ENCODE measurements around the gene ARHGEF2.
A peak's percentile ranks its signal among the peaks of the same experiment; 100 is the strongest.

Gene ARHGEF2

GRCh38 chr1:155947292-155947691, 31.1 kb downstream of the ARHGEF2 start:
- Mint-ChIP-seq H3K9me3 (no peaks in the 10 kb centered on the region), H3K4me1 (ENCODE audit: low read depth) (peaks cover 75% of the 10 kb centered on the region), H3K27ac (peak overlapping the region; percentile 93), H3K4me3 (peak overlapping the region; percentile 67), H3K27me3 (no peaks in the 10 kb centered on the region), H3K36me3 (ENCODE audit: low read depth) (peaks cover 50% of the 10 kb centered on the region)

GRCh38 chr1:155946633-155947219, 31.6 kb downstream of the ARHGEF2 start:
- Mint-ChIP-seq H3K4me1 (ENCODE audit: low read depth) (peaks cover 75% of the 10 kb centered on the region), H3K27ac (peak overlapping the region; percentile 93), H3K36me3 (ENCODE audit: low read depth) (peaks cover 44% of the 10 kb centered on the region), H3K4me3 (peak overlapping the region; percentile 67), H3K9me3 (no peaks in the 10 kb centered on the region), H3K27me3 (no peaks in the 10 kb centered on the region)

- Mint-ChIP-seq H3K36me3 (ENCODE audit: low read depth) (peaks cover 28% of the 10 kb centered on the region), H3K4me1 (ENCODE audit: low read depth) (peaks cover 91% of the 10 kb centered on the region)
Observed at GRCh38 chr1:155944444-155944799, 33.9 kb downstream of the ARHGEF2 start.

GRCh38 chr1:155942578-155943141, 35.7 kb downstream of the ARHGEF2 start:
- Mint-ChIP-seq H3K4me3 (no peak overlapping the region), H3K9me3 (no peaks in the 10 kb centered on the region), H3K27ac (peak overlapping the region; percentile 55), H3K4me1 (ENCODE audit: low read depth) (peaks cover 96% of the 10 kb centered on the region), H3K27me3 (no peaks in the 10 kb centered on the region), H3K36me3 (ENCODE audit: low read depth) (peaks cover 21% of the 10 kb centered on the region)

More at GRCh38 chr1:155944444-155944799, 33.9 kb downstream of the ARHGEF2 start:
- no peaks in the 10 kb centered on the region for H3K27me3 Mint-ChIP-seq
- H3K9me3 Mint-ChIP-seq = no peaks in the 10 kb centered on the region
- no peak overlapping the region for H3K4me3 Mint-ChIP-seq
- peak overlapping the region; percentile 77 for H3K27ac Mint-ChIP-seq

GRCh38 chr1:155941845-155942531, 36.4 kb downstream of the ARHGEF2 start:
- H3K4me3 Mint-ChIP-seq = no peak overlapping the region
- no peaks in the 10 kb centered on the region for H3K9me3 Mint-ChIP-seq
- no peaks in the 10 kb centered on the region for H3K27me3 Mint-ChIP-seq
- H3K36me3 Mint-ChIP-seq (ENCODE audit: low read depth) = peaks cover 18% of the 10 kb centered on the region
- H3K27ac Mint-ChIP-seq = peak overlapping the region; percentile 40
- H3K4me1 Mint-ChIP-seq (ENCODE audit: low read depth) = peaks cover 90% of the 10 kb centered on the region

GRCh38 chr1:155940993-155941844, 37.1 kb downstream of the ARHGEF2 start, which contains the start of gene RXFP4:
Gene RXFP4, plus strand, starts transcription at chr1:155941638. Its CDS starts 72 bp downstream, at chr1:155941710.
- H3K27me3 Mint-ChIP-seq = no peaks in the 10 kb centered on the region
- peak within 1 kb of the TSS; percentile 80 for H3K27ac Mint-ChIP-seq
- H3K4me3 Mint-ChIP-seq = peak within 1 kb of the TSS; percentile 1
- peaks cover 84% of the 10 kb centered on the region for H3K4me1 Mint-ChIP-seq (ENCODE audit: low read depth)
- no peaks in the 10 kb centered on the region for H3K9me3 Mint-ChIP-seq
- peaks cover 10% of the 10 kb centered on the region for H3K36me3 Mint-ChIP-seq (ENCODE audit: low read depth)

GRCh38 chr1:155940482-155940992, 37.8 kb downstream of the ARHGEF2 start:
- H3K4me1 Mint-ChIP-seq (ENCODE audit: low read depth) = peaks cover 82% of the 10 kb centered on the region
- peak overlapping the region; percentile 1 for H3K4me3 Mint-ChIP-seq
- peak overlapping the region; percentile 80 for H3K27ac Mint-ChIP-seq
- peaks cover 6% of the 10 kb centered on the region for H3K36me3 Mint-ChIP-seq (ENCODE audit: low read depth)
- no peaks in the 10 kb centered on the region for H3K9me3 Mint-ChIP-seq
- no peaks in the 10 kb centered on the region for H3K27me3 Mint-ChIP-seq

GRCh38 chr1:155938220-155938627, 40.1 kb downstream of the ARHGEF2 start:
- Mint-ChIP-seq H3K27ac (peak overlapping the region; percentile 16), H3K27me3 (no peaks in the 10 kb centered on the region), H3K36me3 (ENCODE audit: low read depth) (no peaks in the 10 kb centered on the region), H3K9me3 (no peaks in the 10 kb centered on the region), H3K4me1 (ENCODE audit: low read depth) (peaks cover 63% of the 10 kb centered on the region), H3K4me3 (no peak overlapping the region)

GRCh38 chr1:155934936-155935590, 43.3 kb downstream of the ARHGEF2 start:
- Mint-ChIP-seq H3K27me3 (no peaks in the 10 kb centered on the region), H3K4me1 (ENCODE audit: low read depth) (peaks cover 63% of the 10 kb centered on the region), H3K36me3 (ENCODE audit: low read depth) (peaks cover 21% of the 10 kb centered on the region), H3K9me3 (no peaks in the 10 kb centered on the region), H3K4me3 (no peak overlapping the region), H3K27ac (no peak overlapping the region)

- H3K36me3 Mint-ChIP-seq (ENCODE audit: low read depth) = peaks cover 26% of the 10 kb centered on the region
- H3K4me1 Mint-ChIP-seq (ENCODE audit: low read depth) = peaks cover 60% of the 10 kb centered on the region
- no peaks in the 10 kb centered on the region for H3K9me3 Mint-ChIP-seq
- no peak within 1 kb of the TSS for H3K4me3 Mint-ChIP-seq
- H3K27ac Mint-ChIP-seq = no peak within 1 kb of the TSS
- no peaks in the 10 kb centered on the region for H3K27me3 Mint-ChIP-seq
Observed at GRCh38 chr1:155934097-155934935, 44.0 kb downstream of the ARHGEF2 start, which contains the start of gene KHDC4. Gene KHDC4, minus strand, starts transcription at chr1:155934413. Its CDS starts 40 bp downstream, at chr1:155934373.

GRCh38 chr1:155933591-155934096, 44.7 kb downstream of the ARHGEF2 start:
- Mint-ChIP-seq H3K27ac (no peak overlapping the region), H3K36me3 (ENCODE audit: low read depth) (peaks cover 32% of the 10 kb centered on the region), H3K27me3 (no peaks in the 10 kb centered on the region), H3K4me1 (ENCODE audit: low read depth) (peaks cover 59% of the 10 kb centered on the region), H3K9me3 (no peaks in the 10 kb centered on the region), H3K4me3 (no peak overlapping the region)

- Mint-ChIP-seq H3K27ac (peak overlapping the region; percentile 45), H3K36me3 (ENCODE audit: low read depth) (peaks cover 41% of the 10 kb centered on the region), H3K27me3 (no peaks in the 10 kb centered on the region), H3K9me3 (no peaks in the 10 kb centered on the region), H3K4me1 (ENCODE audit: low read depth) (peaks cover 48% of the 10 kb centered on the region), H3K4me3 (no peak overlapping the region)
Observed at GRCh38 chr1:155932487-155932886, 45.9 kb downstream of the ARHGEF2 start.

- H3K27ac Mint-ChIP-seq = no peak overlapping the region
- peaks cover 48% of the 10 kb centered on the region for H3K4me1 Mint-ChIP-seq (ENCODE audit: low read depth)
- H3K27me3 Mint-ChIP-seq = no peaks in the 10 kb centered on the region
- H3K4me3 Mint-ChIP-seq = no peak overlapping the region
- H3K36me3 Mint-ChIP-seq (ENCODE audit: low read depth) = peaks cover 45% of the 10 kb centered on the region
- H3K9me3 Mint-ChIP-seq = no peaks in the 10 kb centered on the region
Observed at GRCh38 chr1:155932081-155932480, 46.3 kb downstream of the ARHGEF2 start.

All from stimulated activated naive CD8-positive, alpha-beta T cell treated with anti-CD3 and anti-CD28 coated beads, Interleukin-15, Interleukin-2, amounts not matched to agents 100 ng/mL and 50 ng/mL, for 24 hours (primary cell).